CD14-positive monocyte (primary cell): Measurements from ENCODE around the gene OBSCN. TPM values are rescaled to one million over a fixed set of nuclear protein-coding genes. Genes with fewer than 3 reads are reported as not detected.
A peak's percentile ranks its signal among the peaks of the same experiment; 100 is the strongest.

Experiments used
- DNase-seq, 3 donors: peaks; one replicate each; pipeline ENCODE4 v3.0.0-alpha.2; 2011 to 2022
- H2AFZ ChIP-seq: 2 replicates; pipeline ENCODE4 v1.6.0; 2012; ENCODE audit warnings: mild to moderate bottlenecking, low read depth, low read length, inconsistent platforms; ENCODE audit not compliant: insufficient read depth, poor library complexity, severe bottlenecking
- H3K27ac ChIP-seq, 2 donors: 1 replicate in 1 of 2; 2 replicates in 1 of 2; pipeline ENCODE4 v1.5.1; 2012 to 2013; ENCODE audit warnings: low read length in 2 of 2, control low read depth in 1 of 2, inconsistent platforms in 1 of 2, low read depth in 1 of 2, mild to moderate bottlenecking in 1 of 2
- H3K27me3 ChIP-seq, 2 donors: one replicate each; pipeline versions ENCODE4 v1.6.0 to v1.6.1; 2011 to 2013; ENCODE audit warnings: low read length in 2 of 2; ENCODE audit not compliant: control insufficient read depth in 2 of 2, insufficient read depth in 2 of 2
- H3K36me3 ChIP-seq, 2 donors: replicated peaks in 1 of 2; 1 replicate in 1 of 2; 2 replicates in 1 of 2; pipeline versions ENCODE4 v1.5.1 to v1.6.1; 2012 to 2013; ENCODE audit warnings: low read length in 2 of 2, control low read depth in 1 of 2, inconsistent platforms in 1 of 2, mild to moderate bottlenecking in 1 of 2; ENCODE audit not compliant: insufficient read depth in 2 of 2, control insufficient read depth in 1 of 2
- H3K4me1 ChIP-seq, 2 donors: 1 replicate in 1 of 2; 2 replicates in 1 of 2; pipeline versions ENCODE4 v1.5.1 to v1.6.1; 2012 to 2013; ENCODE audit warnings: low read length in 2 of 2, control low read depth in 1 of 2, inconsistent platforms in 1 of 2, mild to moderate bottlenecking in 1 of 2, moderate library complexity in 1 of 2; ENCODE audit not compliant: insufficient read depth in 2 of 2, control insufficient read depth in 1 of 2
- H3K4me2 ChIP-seq: replicated peaks from 2 replicates; pipeline ENCODE3; 2012; ENCODE audit warnings: low read length, moderate library complexity, mild to moderate bottlenecking; ENCODE audit not compliant: poor library complexity, severe bottlenecking; ENCODE audit errors: extremely low read depth
- H3K4me3 ChIP-seq, 3 experiments: fragments of 200-600 bp in 1 of 3; sonication (generic) in 1 of 3; replicated peaks in 1 of 3; 1 replicate in 2 of 3; 2 replicates in 1 of 3; pipeline ENCODE4 v1.5.1; 2011 to 2013; ENCODE audit warnings: low read length in 3 of 3, mild to moderate bottlenecking in 3 of 3, control low read depth in 2 of 3, low read depth in 2 of 3, inconsistent platforms in 1 of 3, moderate library complexity in 1 of 3
- H3K79me2 ChIP-seq: 2 replicates; pipeline ENCODE4 v1.6.0; 2012; ENCODE audit warnings: mild to moderate bottlenecking, control low read depth, inconsistent platforms, low read length, moderate library complexity; ENCODE audit not compliant: insufficient read depth
- H3K9ac ChIP-seq: 2 replicates; pipeline ENCODE4 v1.6.0; 2017; ENCODE audit warnings: low read length, mild to moderate bottlenecking; ENCODE audit not compliant: insufficient read depth, poor library complexity, severe bottlenecking
- H3K9me3 ChIP-seq, 2 donors: replicated peaks in 1 of 2; 1 replicate in 1 of 2; 2 replicates in 1 of 2; pipeline versions ENCODE4 v1.5.1 to v1.6.1; 2012 to 2013; ENCODE audit warnings: low read length in 2 of 2, control low read depth in 1 of 2; ENCODE audit not compliant: control insufficient read depth in 1 of 2, insufficient read depth in 1 of 2
- H4K20me1 ChIP-seq: 2 replicates; pipeline ENCODE4 v1.6.0; 2012; ENCODE audit warnings: mild to moderate bottlenecking, low read length, control low read depth, moderate library complexity; ENCODE audit not compliant: insufficient read depth
- H3K27ac Mint-ChIP-seq, 7 donors: one replicate each; pipeline ENCODE4 v1.8.0; 2020; ENCODE audit warnings: mild to moderate bottlenecking in 7 of 7, mixed read lengths in 7 of 7, moderate library complexity in 6 of 7, inconsistent platforms in 2 of 7
- H3K27me3 Mint-ChIP-seq, 3 donors: one replicate each; pipeline ENCODE4 v1.8.0; 2021 to 2022; ENCODE audit warnings: low read depth in 3 of 3, mild to moderate bottlenecking in 3 of 3, mixed read lengths in 3 of 3, moderate library complexity in 3 of 3, inconsistent platforms in 1 of 3
- H3K36me3 Mint-ChIP-seq, 2 donors: one replicate each; pipeline ENCODE4 v1.8.0; 2020; ENCODE audit warnings: mixed read lengths in 2 of 2, inconsistent platforms in 1 of 2, mild to moderate bottlenecking in 1 of 2
- H3K4me1 Mint-ChIP-seq: one replicate; pipeline ENCODE4 v1.8.0; 2020; ENCODE audit warnings: mild to moderate bottlenecking, mixed read lengths
- H3K4me3 Mint-ChIP-seq, 2 donors: one replicate each; pipeline ENCODE4 v1.8.0; 2020; ENCODE audit warnings: mild to moderate bottlenecking in 2 of 2, mixed read lengths in 2 of 2, moderate library complexity in 1 of 2
- H3K9me3 Mint-ChIP-seq, 7 donors: one replicate each; pipeline ENCODE4 v1.8.0; 2020 to 2022; ENCODE audit warnings: mixed read lengths in 7 of 7, mild to moderate bottlenecking in 6 of 7, moderate library complexity in 6 of 7, inconsistent platforms in 2 of 7
- CTCF ChIP-seq: fragments of 200-600 bp; IDR thresholded peaks from one replicate; pipeline ENCODE4 v1.8.0; 2022; ENCODE audit warnings: antibody characterized with exemption, mild to moderate bottlenecking
- WGBS: methylation state at CpG from one replicate; pipeline ENCODE4 v1.1.5; 2013; ENCODE audit warnings: missing lambda C conversion rate; ENCODE audit not compliant: insufficient coverage; 5-methylcytosine and 5-hydroxymethylcytosine counted together
- intact Hi-C, 2 donors: fragments of 100-400 bp; cut with micrococcal nuclease; formaldehyde crosslinking; loops; one replicate each; pipeline versions ENCODE4 v1.15.0 to v1.15.1; 2023
- polyA plus RNA-seq, 3 donors: library from polyadenylated mRNA; depleted of rRNA in 1 of 3; unstranded in 2 of 3; stranded (reverse) in 1 of 3; fragments of 300-500 nt in 2 of 3; fragments of >200 nt in 1 of 3; fragmentation: Illumina TruSeq in 2 of 3; gene quantifications; 1 replicate in 2 of 3; 2 replicates in 1 of 3; pipeline ENCODE4 v1.2.3, GENCODE V29; 2012 to 2021

OBSCN gene
- polyA plus RNA-seq, 3 donors, result 0.57 to 1.5 (median 0.76) TPM

GRCh38 chr1:228396770-228397662, 189.2 kb downstream of the OBSCN start:
- intact Hi-C loops, result no loop called here
- Mint-ChIP-seq H3K36me3 (peaks cover 70 to 91% of the 10 kb centered on the region in 2 donors), H3K27me3 (peaks cover 0 to 2% (median 2%) of the 10 kb centered on the region in 3 donors), H3K9me3 (no peaks in the 10 kb centered on the region), H3K4me3 (no peak overlapping the region), H3K4me1 (peaks cover 4% of the 10 kb centered on the region), H3K27ac (peak overlapping the region in 2 of 7 donors; percentile 35 to 77)
- DNase-seq, result no peak
- Histone ChIP-seq H3K4me2 (no peak overlapping the region), H3K4me1 (no peaks in the 10 kb centered on the region), H3K9ac (no peak overlapping the region), H3K9me3 (no peaks in the 10 kb centered on the region), H3K4me3 (no peak overlapping the region), H3K27ac (no peak overlapping the region), H3K36me3 (peaks cover 78 to 95% of the 10 kb centered on the region in 2 donors), H3K79me2 (peaks cover 28% of the 10 kb centered on the region), H2AFZ (no peak overlapping the region), H3K27me3 (no peaks in the 10 kb centered on the region), H4K20me1 (peaks cover 87% of the 10 kb centered on the region)
- TF ChIP-seq CTCF, result no peak
- WGBS, result 96% methylated on average over 10 of the region's 21 CpGs

GRCh38 chr1:228397966-228398365, 190.1 kb downstream of the OBSCN start:
- H3K36me3 ChIP-seq, result peaks cover 77 to 95% of the 10 kb centered on the region in 2 donors
- H3K27me3 Mint-ChIP-seq, result peaks cover 0 to 2% (median 2%) of the 10 kb centered on the region in 3 donors
- H2AFZ ChIP-seq, result no peak overlapping the region
- H3K79me2 ChIP-seq, result peaks cover 38% of the 10 kb centered on the region
- H3K27me3 ChIP-seq, result no peaks in the 10 kb centered on the region
- peaks cover 12% of the 10 kb centered on the region for H3K4me1 Mint-ChIP-seq
- H3K9me3 ChIP-seq, result no peaks in the 10 kb centered on the region
- no peak overlapping the region for H3K27ac ChIP-seq
- no peak overlapping the region for H3K27ac Mint-ChIP-seq
- H3K4me3 ChIP-seq, result no peak overlapping the region
- no peak overlapping the region for H3K9ac ChIP-seq
- intact Hi-C loops, result no loop called here
- TF ChIP-seq CTCF, result no peak
- H3K9me3 Mint-ChIP-seq, result peaks cover 0 to 2% (median 0%) of the 10 kb centered on the region in 7 donors
- H3K4me3 Mint-ChIP-seq, result no peak overlapping the region
- H3K4me1 ChIP-seq, result no peaks in the 10 kb centered on the region
- peaks cover 92% of the 10 kb centered on the region for H4K20me1 ChIP-seq
- no peak for DNase-seq
- H3K4me2 ChIP-seq, result no peak overlapping the region
- WGBS, result 96% methylated on average over 3 of the region's 6 CpGs
- peaks cover 72 to 92% of the 10 kb centered on the region in 2 donors for H3K36me3 Mint-ChIP-seq
